Measurements from ENCODE around the gene WDR37.

Gene WDR37

DNA sequence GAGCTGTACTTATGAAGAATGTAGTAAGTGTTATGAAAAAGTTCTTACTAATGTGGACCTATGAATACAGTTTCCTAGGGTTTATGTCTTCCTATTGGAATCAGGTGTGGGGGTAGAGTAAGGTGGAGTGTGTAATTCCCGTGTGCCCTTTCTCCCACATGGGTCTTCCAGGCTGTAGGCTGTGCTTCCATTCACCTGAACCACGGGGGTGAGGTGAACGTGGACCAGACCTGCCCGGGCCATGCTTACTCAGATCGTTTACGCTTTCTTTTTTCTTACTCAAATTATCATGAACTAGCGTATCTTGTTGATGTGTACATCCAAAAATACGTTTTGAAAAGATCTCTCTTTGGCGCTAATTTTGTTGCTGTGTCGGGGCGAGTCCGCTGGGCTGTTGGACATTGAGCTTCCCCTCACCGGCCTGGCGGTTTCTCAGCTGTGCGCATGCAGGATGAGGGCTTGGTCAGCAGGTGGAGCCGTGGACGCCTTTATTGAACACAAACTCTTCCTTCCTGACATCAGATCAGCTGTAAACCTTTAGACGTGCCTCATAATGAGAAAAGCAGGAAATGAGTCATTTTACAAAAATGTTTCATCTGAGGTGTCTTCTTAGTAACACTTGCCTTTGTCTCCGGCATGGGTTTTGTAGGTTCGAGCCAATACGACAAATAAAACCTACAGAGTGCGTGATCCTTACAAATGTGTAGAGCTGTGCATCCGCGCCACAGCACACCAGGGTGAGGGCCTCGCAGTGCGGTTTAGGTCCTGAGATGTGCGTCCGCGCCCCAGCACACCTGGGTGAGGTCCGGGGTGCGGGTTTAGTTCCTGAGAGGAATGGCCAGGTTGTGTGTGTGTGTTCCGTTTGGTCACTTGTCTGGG, 53.8 kb downstream of the WDR37 start:
- peak; percentile 82 to 89 for DNase-seq (ENCODE audit: low read depth in 2 of 2)
- H3K4me3 ChIP-seq (replicated peaks in 1 of 2; ENCODE audit: low read depth in 2 of 2, low read length in 2 of 2), result no peak overlapping the region
- TF ChIP-seq, protein P1, sequence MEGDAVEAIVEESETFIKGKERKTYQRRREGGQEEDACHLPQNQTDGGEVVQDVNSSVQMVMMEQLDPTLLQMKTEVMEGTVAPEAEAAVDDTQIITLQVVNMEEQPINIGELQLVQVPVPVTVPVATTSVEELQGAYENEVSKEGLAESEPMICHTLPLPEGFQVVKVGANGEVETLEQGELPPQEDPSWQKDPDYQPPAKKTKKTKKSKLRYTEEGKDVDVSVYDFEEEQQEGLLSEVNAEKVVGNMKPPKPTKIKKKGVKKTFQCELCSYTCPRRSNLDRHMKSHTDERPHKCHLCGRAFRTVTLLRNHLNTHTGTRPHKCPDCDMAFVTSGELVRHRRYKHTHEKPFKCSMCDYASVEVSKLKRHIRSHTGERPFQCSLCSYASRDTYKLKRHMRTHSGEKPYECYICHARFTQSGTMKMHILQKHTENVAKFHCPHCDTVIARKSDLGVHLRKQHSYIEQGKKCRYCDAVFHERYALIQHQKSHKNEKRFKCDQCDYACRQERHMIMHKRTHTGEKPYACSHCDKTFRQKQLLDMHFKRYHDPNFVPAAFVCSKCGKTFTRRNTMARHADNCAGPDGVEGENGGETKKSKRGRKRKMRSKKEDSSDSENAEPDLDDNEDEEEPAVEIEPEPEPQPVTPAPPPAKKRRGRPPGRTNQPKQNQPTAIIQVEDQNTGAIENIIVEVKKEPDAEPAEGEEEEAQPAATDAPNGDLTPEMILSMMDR (IDR thresholded peaks at IDR 0.05; ENCODE audit: low read depth, low read length), result peak; percentile 82

DNA sequence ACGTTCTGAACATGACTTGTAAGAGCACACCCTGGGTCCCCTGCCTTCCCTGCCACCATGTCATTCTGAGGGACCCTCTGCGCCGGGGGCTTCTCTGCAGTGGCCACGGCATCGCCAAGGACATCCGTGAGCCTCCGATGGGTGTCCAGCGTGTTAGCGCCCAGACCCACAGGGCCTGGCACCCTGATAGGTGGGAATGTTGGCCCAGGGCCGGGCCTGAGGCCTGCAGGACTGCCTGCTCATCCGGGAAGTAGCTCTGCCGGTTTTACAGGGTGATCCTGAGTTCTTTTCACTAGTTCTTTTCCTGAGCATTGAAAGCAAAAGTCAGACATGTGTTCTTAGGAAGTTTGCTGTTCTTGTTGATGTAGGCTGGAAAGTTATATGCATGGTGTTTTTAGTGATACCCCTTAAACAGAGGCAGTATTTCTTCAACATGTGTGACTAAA, 54.5 kb downstream of the WDR37 start:
- TF ChIP-seq, protein P1 (IDR thresholded peaks at IDR 0.05; ENCODE audit: low read depth, low read length), result no peak
- no peak for DNase-seq (ENCODE audit: low read depth in 2 of 2)
- no peak overlapping the region for H3K4me3 ChIP-seq (replicated peaks in 1 of 2; ENCODE audit: low read depth in 2 of 2, low read length in 2 of 2)

DNA sequence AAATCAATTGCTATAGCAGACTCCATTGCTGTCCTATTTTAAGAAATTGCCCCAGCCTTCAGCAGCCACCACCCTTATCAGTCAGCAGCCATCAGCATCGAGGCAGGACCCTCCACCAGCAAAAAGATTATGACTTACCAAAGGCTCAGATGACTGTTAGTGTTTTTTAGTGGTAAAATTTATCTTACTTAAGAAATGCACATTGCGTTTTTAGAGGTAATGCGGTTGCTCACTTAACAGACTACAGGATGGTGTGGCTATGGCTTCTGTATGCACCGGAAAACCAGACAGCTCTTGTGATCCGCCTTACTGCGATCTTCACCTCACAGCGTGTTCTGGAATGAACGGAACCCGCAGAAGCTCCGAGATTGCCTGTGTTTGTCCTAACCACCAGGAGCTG, 58.1 kb downstream of the WDR37 start:
- no peak for DNase-seq (ENCODE audit: low read depth in 2 of 2)
- no peak overlapping the region for H3K4me3 ChIP-seq (replicated peaks in 1 of 2; ENCODE audit: low read depth in 2 of 2, low read length in 2 of 2)
- TF ChIP-seq, protein P1 (IDR thresholded peaks at IDR 0.05; ENCODE audit: low read depth, low read length), result no peak

DNA sequence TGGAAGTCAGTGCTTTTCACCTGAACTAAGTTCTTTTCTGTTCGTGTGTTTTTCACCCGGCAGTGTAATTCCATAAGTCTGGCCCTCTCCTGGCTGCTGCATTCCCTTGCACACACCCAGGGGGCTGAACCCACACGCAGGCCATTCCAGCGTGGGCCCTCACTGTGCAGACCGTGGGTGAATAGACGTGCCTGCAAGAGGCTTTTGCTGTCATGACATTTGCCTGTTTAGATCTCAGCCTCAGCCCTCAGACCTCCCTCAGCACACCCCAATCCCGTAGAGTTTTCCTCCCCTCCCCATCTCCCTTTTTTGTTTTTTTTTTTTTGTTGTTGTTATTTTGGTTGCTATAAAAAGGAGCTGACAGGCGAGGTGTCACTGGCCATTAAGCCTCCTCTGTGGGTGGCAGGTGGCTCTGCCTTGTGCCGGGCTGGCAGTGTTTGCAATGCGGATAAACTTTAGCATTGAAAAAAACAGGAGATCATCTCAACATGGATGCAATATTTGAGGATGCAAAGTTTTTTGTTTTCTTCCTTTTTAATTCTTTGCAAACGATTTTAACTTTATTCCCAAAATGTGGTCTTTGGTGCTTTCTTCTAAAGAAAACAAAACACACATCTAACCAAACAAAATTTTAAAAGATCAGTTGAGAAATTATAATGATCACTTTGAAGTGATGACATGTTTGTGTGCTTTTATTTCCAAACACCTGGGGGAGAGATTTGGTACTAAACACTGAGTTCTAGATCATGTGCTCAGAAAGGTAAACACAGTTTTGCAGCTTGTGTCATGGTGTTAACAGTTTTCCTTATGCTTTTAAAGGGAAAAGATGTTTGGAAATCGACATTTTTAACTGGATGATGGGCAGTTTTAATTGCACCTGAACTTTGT, 58.8 kb downstream of the WDR37 start:
- H3K4me3 ChIP-seq (replicated peaks in 1 of 2; ENCODE audit: low read depth in 2 of 2, low read length in 2 of 2), result no peak overlapping the region
- TF ChIP-seq, protein P1 (IDR thresholded peaks at IDR 0.05; ENCODE audit: low read depth, low read length), result no peak

DNA sequence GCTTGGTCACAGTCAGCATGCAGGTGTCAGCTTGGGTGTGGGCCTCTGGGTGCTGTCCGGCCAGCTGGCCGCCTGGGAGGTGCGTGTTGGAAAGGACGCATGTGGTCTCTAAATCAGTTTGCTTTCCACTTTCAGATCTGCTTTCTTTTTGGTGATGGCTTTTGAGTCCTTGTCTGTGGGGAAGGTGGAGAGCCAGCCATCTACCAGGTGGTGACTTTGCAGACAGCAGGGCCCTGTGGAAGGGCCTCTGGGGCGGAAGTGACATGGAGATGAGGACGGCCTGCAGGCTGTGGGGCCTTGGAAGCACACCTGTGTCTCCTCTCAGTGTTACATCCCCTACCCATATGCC, 59.4 kb downstream of the WDR37 start:
- TF ChIP-seq, protein P1 (IDR thresholded peaks at IDR 0.05; ENCODE audit: low read depth, low read length), result no peak
- no peak overlapping the region for H3K4me3 ChIP-seq (replicated peaks in 1 of 2; ENCODE audit: low read depth in 2 of 2, low read length in 2 of 2)
- no peak for DNase-seq (ENCODE audit: low read depth in 2 of 2)

More for the DNA sequence above, 58.8 kb downstream of the WDR37 start:
- DNase-seq (ENCODE audit: low read depth in 2 of 2), result no peak

DNA sequence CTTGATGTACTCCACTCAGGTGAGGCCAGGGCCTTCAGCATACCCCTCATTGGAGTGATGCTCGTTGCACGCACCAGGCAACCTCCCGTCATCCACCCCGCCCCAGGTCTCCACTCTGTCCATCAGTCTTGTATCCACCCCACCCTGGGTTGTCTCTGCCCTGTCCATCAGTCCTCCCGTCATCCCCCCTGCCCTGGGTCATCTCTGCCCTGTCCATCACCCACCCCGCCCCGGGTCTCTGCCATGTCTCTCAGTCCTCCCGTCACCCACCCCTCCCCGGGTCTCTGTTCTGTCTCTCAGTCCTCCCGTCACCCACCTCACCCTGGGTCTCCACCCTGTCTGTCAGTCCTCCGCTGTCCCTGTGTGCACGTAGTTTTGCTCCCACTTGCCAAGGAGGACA, 59.9 kb downstream of the WDR37 start:
- TF ChIP-seq, protein P1 (IDR thresholded peaks at IDR 0.05; ENCODE audit: low read depth, low read length), result no peak
- no peak overlapping the region for H3K4me3 ChIP-seq (replicated peaks in 1 of 2; ENCODE audit: low read depth in 2 of 2, low read length in 2 of 2)
- DNase-seq (ENCODE audit: low read depth in 2 of 2), result no peak
